OCI-LY1 (cell line): Measurements from ENCODE around the gene B4GALT1.

Experiments
- EZH2 ChIP-seq: fragments of 200-600 bp; sonication (generic), shearing (Covaris generic); IDR thresholded peaks from 2 replicates; pipeline ENCODE4 v1.8.0; 2017; ENCODE audit warnings: borderline replicate concordance, mixed run types, mild to moderate bottlenecking, antibody characterized with exemption, low read length, moderate library complexity, mixed read lengths
- TF ChIP-seq, protein P1 (sequence below): fragments of 200-600 bp; sonication (generic), shearing (Covaris generic); IDR thresholded peaks from 2 replicates; pipeline ENCODE4 v1.5.1; 2017; ENCODE audit warnings: mild to moderate bottlenecking, antibody characterized with exemption, low read length, moderate library complexity, mixed read lengths

DNA sequence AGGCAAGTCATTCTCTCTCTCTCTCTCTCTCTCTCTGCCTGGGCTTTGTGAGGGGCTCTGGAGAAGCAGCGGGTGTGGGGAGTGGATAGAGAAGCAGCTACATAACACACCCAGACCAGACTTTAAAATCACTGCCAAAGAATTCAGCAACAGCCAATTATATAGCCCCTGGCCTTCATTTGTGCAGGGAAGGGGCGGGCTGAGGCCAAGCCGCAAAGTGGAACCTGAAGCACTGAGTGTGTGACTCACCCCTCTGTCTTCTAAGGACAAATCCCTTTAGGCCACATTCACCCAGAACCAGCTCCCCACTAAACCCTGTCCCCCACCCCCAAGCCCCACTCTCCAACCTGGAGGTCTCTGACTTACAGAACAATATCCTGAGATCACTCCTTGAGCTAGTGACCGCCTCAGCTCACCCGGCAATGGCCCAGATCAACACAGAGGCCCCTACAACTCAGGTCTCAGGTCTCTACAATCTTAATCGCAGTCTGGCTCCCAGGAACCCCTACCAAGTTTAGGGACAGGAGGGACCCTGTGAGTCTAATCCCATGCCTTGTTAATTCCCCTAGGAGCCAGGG lies 6.0 kb downstream of the B4GALT1 start:
- TF ChIP-seq, protein P1, sequence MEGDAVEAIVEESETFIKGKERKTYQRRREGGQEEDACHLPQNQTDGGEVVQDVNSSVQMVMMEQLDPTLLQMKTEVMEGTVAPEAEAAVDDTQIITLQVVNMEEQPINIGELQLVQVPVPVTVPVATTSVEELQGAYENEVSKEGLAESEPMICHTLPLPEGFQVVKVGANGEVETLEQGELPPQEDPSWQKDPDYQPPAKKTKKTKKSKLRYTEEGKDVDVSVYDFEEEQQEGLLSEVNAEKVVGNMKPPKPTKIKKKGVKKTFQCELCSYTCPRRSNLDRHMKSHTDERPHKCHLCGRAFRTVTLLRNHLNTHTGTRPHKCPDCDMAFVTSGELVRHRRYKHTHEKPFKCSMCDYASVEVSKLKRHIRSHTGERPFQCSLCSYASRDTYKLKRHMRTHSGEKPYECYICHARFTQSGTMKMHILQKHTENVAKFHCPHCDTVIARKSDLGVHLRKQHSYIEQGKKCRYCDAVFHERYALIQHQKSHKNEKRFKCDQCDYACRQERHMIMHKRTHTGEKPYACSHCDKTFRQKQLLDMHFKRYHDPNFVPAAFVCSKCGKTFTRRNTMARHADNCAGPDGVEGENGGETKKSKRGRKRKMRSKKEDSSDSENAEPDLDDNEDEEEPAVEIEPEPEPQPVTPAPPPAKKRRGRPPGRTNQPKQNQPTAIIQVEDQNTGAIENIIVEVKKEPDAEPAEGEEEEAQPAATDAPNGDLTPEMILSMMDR: no peak
- TF ChIP-seq EZH2: no peak
